Stimulated activated CD4-positive, alpha-beta T cell treated with anti-CD3 and anti-CD28 coated beads, Interleukin-12 subunit alpha, Interleukin-12 subunit beta, amount 100 ng/mL, for 48 hours (primary cell): ENCODE data around the gene ANAPC5.
"Not testable (repeated sequence)": the region's sequence is repeated elsewhere in the genome, so short reads cannot be mapped to it uniquely, and the experiment has no call there.

Experiments
- DNase-seq, 3 donors: peaks; one replicate each; pipeline ENCODE4 v3.0.0-alpha.2; 2020; ENCODE audit warnings: low read depth in 2 of 3, low spot score in 1 of 3

ANAPC5 gene

GRCh38 chr12:121318121-121318520 is 34.1 kb downstream of the ANAPC5 start:
- DNase-seq: no peak

GRCh38 chr12:121314431-121314830 is 37.8 kb downstream of the ANAPC5 start:
- DNase-seq: no peak

DNA sequence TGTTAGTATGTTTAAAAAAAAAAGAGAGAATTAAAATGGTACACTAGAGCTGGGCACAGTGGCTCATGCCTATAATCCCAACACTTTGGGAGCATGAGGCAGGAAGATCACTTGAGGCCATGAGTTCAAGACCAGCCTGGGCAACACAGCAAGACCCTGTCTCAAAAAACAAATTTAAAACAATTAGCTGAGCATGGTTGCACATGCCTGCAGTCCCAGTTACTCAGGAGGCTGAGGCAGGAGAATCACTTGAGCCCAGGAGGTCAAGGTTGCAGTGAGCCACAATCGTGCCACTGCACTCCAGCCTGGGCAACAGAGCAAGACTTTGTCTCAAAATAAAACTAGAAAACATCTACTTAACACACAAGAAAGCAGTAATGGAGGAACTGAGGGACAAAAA is 42.0 kb downstream of the ANAPC5 start:
- DNase-seq: not testable (repeated sequence)

- DNase-seq: not testable (repeated sequence)
These were observed 44.8 kb downstream of the ANAPC5 start for GRCh38 chr12:121307397-121307796.

DNA sequence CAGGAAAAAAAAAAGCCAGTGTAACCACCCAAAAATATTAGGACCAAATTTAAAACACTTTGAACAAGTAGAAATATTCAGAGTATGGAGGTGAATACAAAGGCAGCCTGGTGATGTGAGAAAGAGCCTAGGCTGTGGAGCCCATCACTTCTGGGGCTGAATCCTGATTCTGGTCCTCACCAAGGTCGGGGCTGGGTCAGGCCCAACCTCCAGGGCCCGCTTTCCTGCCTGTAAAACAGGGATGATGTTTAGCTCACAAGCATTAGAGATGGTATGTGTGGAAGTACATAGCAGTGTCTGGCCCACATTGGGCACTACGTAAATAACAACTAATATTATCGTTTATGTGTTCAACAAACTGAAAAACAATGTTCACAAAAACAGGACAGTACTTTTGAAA is 47.9 kb downstream of the ANAPC5 start:
- DNase-seq: no peak

- DNase-seq: no peak
These were observed 50.3 kb downstream of the ANAPC5 start for GRCh38 chr12:121301876-121302275.

DNA sequence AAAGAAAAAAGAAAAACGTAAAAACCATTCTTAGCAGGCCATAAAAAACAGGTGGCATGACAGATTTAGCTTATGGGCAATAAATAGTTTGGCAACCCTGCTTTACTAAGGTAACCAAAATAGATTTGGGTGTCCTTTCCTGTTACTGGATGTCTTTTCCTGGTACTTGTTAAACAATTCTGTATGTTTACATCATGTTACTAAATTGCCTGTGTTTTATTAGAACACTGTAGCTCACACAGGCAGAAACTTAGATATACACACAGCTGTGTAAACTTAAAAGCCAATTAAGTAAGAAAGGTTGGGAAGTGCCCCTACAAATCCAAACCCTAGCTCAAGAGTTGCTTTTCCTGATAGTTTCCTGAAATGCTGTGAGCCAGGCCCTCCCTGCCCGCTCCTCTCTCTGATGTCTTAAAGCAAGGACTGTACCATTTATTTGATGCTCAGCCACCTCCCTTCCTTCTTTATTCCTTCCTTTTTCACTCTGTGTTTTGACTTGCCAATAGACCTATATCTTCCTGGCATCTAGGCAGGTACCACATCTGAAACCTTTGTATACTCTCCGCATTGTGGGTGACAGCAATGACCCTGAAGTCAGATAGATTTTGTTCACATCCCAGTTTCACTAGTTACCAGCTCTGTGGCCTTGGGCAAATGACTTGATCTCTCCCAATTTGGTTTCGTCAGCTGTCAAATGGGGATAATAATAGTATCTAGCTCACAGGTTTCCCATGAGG is 52.0 kb downstream of the ANAPC5 start:
- no peak for DNase-seq

GRCh38 chr12:121299662-121300061 is 52.5 kb downstream of the ANAPC5 start:
- no peak for DNase-seq

DNA sequence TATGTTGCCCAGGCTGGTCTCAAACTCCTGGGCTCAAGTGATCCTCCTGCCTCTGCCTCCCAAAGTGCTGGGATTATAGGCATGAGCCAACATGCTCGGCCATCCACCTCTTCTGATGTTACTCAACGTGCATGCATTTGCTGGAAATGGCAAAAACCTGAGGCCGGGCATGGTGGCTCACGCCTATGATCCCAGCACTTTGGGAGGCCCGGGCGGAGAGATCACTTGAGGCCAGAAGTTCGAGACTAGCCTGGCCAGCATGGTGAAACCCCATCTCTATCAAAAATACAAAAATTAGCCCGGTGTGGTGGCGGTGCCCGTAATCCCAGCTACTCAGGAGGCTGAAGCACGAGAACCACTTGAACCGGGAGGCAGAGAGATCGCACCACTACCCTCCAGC is 53.8 kb downstream of the ANAPC5 start:
- not testable (repeated sequence) for DNase-seq

DNA sequence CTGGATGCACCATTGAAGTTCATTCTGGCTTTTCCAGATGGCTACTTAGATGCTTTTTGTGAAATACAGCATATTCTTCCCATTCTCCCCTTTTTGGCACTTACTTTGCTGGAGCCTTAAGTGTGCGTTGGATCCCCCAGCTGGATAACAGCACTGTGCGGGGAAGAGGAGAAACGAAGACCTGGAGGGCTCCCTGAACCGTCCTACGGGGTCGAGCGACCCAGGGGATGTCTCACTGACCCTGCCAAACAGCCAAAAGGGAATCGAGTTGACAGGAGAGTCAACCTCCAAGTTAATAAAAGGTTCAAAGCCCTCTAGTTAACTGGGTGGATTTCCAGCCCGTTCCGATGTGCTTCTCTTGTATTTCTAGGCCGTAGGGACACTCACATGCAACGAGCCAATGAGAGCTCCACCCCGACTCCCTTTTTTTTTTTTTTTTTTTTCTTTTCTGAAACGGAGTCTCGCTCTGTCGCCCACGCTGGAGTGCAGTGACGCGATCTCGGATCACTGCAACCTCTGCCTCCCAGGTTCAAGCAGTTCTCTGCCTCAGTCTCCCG is 54.7 kb downstream of the ANAPC5 start:
- DNase-seq: peak; percentile 45 to 63 (median 63)

- peak; percentile 68 to 82 (median 73) for DNase-seq
These were observed 55.4 kb downstream of the ANAPC5 start, which contains the start of gene CAMKK2 for GRCh38 chr12:121296618-121297434. Gene CAMKK2, minus strand, starts transcription at chr12:121296709. Its CDS starts 22,183 bp downstream, at chr12:121274526.

DNA sequence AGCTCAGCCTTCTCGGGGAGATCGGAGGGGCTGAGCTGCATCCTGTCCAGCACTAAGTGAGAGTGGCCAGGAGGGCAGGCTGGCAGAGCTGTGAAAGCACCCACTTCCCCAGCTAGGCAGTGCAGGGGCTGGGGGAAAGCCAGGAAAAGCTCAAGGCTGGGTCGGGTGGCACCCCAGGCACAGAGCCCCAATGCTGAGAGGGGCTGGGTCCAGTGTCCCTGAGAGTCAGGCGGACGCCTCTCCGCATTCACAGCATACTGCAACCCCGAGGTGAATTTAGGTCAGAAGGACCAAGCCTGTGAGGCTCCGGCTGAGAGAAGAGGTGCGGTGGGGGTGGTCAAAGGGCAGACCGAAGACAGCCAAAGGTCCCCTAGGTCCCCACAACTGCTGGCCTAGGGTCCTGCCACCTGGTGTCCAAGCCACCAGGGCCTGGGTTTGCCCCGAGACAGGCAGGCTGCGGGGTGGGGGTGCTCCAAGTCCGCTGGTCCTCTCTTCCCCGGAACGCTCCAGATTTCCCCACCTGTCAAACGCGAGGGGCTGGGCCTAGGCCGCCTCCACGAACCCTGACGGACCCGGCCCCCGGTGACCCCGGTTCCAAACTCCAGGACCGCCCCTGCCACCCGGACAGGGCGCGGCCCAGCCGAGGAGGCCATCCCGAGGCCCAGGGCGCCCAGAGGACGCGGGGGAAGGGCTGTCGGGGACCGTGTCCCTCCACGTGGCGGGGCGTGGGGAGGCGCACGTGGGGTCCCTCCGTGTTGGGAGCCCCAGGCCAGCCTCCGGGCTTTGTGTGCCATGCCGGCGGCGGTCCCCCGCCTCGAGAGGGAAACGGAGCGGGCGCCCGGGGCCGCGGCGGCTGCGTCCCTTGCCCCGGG is 56.2 kb downstream of the ANAPC5 start:
- peak in 2 of 3 donors; percentile 11 to 12 for DNase-seq

DNA sequence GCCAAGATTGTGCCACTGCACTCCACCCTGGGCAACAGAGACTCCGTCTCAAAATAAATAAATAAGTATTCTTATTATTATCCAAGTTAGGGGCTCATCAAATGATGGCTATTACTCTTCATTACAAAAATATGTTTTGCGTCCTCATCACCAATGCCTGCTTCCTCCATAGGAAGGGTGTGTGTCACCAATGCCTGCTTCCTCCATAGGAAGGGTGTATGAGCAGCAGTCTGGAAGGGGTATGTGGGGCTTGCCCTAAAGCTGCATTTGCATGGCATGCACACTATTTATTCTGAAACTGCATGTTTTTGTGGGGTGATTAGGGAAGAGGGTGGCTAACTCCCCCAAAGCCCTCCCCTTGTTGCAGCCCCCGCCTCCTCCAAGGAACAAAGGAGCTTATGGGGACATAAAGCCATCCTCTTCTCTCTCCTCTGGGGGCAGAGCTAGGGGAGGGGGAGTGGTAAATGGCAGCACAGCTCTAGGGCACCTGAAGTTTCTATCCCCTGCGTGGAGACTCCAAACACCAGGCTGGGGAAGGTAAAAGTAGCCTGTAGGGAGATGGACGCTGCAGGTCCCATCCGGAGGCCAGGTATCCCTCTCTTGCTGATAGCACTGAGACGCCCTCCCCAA is 57.0 kb downstream of the ANAPC5 start:
- no peak for DNase-seq

DNA sequence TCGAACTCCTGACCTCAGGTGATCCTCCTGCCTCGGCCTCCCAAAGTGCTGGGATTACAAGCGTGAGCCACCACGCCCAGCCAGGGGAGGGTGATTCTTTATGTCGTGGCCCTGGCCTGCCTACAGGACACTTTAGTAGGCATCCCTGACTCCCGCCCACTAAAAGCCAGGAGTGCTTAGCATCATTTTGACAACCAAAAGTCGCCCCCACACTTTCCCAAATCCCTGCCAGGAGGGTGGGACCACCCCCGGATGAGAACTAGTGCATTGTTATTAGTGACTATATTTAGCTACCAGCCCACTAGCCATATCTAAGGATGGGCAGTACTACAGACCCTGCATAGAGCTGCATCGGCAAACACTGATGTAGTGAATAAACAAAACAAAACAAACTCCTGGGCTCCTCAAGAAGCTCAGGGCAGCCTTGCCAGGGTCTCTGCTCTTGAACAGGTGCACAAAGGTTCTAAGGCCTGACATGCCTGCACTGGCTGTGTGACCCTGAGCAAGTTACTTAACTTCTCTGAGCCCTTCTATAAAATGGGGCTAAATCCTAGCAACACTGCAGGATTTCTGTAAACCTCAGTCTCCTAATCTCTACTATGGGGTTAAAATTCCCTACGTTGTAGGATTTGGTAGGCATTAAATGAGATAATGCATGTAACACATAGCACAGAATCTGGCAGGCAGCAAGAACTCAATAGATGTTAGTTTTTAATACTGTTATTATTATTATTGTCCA is 57.9 kb downstream of the ANAPC5 start:
- no peak for DNase-seq

GRCh38 chr12:121293603-121294002 is 58.6 kb downstream of the ANAPC5 start:
- no peak for DNase-seq

DNA sequence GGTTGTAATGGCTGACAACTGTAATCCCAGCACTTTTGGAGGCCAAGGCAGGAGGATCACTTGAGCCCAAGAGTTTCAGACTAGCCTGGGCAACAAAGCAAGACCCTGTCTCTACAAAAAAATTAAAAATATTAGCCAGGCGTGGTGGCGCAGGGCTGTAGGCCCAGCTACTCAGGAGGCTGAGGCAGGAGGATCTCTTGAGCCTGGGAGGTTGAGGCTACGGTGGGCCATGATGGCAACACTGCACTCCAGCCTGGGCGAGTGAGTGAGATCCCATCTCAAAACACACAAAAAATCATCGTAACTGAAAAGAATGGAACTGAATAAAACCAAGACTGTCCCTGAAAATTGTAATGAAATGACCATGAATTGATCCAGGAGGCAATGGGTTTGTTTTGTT is 61.8 kb downstream of the ANAPC5 start:
- DNase-seq: no peak

DNA sequence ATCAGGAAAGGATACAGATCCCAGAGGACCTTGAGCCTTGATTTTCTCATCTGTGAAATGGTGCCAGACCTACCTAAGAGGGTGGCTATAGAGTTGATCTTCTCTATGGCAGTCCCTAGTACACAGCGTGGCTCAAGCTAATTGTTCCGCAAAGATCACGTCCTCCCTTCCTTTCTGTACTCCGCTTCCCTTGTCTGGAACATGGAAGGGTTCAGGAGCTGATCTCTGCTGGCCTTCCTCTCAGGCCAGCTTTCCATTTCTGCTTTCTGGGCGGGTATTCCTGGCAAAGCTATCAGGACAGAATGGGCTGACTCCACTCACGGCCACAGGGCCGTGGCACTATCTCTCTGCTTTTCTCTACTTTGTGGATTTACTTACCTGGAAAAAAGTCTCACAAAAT is 62.2 kb downstream of the ANAPC5 start:
- no peak for DNase-seq

GRCh38 chr12:121288986-121289385 is 63.2 kb downstream of the ANAPC5 start:
- DNase-seq: no peak

DNA sequence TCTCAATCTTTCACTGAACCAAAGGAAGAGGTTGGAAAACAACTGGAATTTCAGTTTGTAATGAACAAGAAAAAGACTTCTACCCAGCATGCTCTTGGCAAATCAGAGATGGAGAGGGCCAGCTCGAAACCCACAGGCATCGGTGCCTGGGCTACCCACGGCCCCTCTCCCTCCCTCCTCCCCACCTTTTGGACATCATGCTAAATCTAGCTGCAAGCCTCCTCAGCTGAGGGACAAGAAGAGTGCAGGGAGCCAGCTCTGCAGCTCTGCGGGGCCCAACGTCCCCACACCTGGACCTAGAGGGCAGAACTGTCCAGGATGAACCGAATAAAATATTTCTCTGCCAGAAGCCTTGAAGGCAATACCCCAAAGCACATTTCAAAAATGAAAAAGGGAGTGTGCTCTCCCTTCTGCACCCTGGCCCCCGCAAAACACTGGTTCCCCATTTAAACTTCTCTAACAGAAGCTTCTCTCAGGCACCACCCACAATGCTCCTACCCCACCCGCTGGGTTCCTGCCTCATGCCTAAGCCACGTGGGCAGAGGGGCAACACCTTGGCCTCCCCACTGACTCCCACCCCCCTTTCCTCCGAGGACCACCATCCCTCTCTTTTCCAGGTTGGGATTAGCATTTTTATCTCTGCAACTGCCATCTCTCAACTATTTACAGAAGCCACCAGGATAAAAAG is 63.9 kb downstream of the ANAPC5 start:
- no peak for DNase-seq
